ENCODE measurements around the gene LRRC63.

DNA sequence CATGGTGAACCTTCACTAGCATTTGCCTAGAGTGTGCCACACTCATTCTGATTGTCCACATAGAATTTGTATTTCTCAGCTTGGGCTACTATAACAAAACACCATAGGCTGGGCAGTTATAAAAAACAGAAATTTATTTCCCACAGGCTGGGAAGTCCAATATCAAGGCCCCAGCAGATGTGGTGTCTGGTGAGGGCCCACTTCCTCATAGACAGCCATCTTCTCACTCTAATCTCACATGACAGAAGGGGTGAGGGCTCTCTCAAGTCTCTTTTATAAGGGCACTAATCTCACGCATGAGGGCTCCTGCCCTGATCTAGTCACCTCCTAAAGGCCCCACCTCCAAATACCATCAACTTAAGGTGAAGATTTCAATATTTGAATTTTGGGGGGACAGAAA is 53.6 kb downstream of the LRRC63 start:
- no peak for TF ChIP-seq CTCF (IDR thresholded peaks at IDR 0.05)
- TF ChIP-seq POLR2A (IDR thresholded peaks at IDR 0.05), result no peak

Measured in thyroid gland (tissue), 4 donors.